AG04449 (cell line): ENCODE measurements around the gene TOMM7.

ENCODE experiments used
- CTCF ChIA-PET: fragments of 350-600 bp; formaldehyde crosslinking; extraction: SDS; loops from one replicate; lab custom pipeline; 2021; ENCODE audit warnings: antibody characterized with exemption; lab: Yijun Ruan, JAX
- POLR2A ChIA-PET: fragments of 400-600, 350-600 bp; formaldehyde crosslinking; extraction: SDS; loops from one replicate; lab custom pipeline; 2020; ENCODE audit warnings: antibody characterized with exemption, inconsistent platforms; lab: Yijun Ruan, JAX
- DNase-seq: peaks from one replicate; pipeline ENCODE4 v3.0.0-alpha.2; 2010; ENCODE audit warnings: low read depth, low spot score
- H3K4me3 ChIP-seq: 2 replicates; pipeline ENCODE4 v1.5.1; 2011; ENCODE audit warnings: low read depth, mild to moderate bottlenecking, control low read depth, low read length
- CTCF ChIP-seq: IDR thresholded peaks from one replicate; pipeline ENCODE4 v1.5.1; 2011; ENCODE audit warnings: mild to moderate bottlenecking, moderate library complexity, low read length, control low read depth, inconsistent platforms; ENCODE audit not compliant: insufficient read depth; ENCODE audit errors: missing control alignments

The TOMM7 gene

GRCh38 chr7:22824760-22825159 lies 2.1 kb upstream of the TOMM7 start:
- CTCF ChIA-PET = interaction anchor here (1.2 to 5.2 kb wide), 4 partner anchors 29 to 266 kb away, joined by 3 to 27 read pairs (median 16); no protein-coding TSS in a partner anchor
- POLR2A ChIA-PET = interaction anchor here (0.6 kb wide), 1 partner anchor 92 kb away, joined by 3 read pairs; no protein-coding TSS in a partner anchor
- DNase-seq = no peak
- no peak for TF ChIP-seq CTCF
- H3K4me3 ChIP-seq = no peak overlapping the region

GRCh38 chr7:22823142-22823497 lies 471 bp upstream of the TOMM7 start:
- peak overlapping the region; percentile 96 for H3K4me3 ChIP-seq
- DNase-seq = no peak
- TF ChIP-seq CTCF = no peak
- ChIA-PET CTCF (interaction anchor here (1.1 to 5.2 kb wide), 8 partner anchors 10 to 264 kb away, joined by 4 to 27 read pairs (median 6); no protein-coding TSS in a partner anchor), POLR2A (no interaction called here)

GRCh38 chr7:22821702-22822485 lies 755 bp downstream of the TOMM7 start:
- DNase-seq = no peak
- CTCF ChIA-PET = interaction anchor here (0.7 to 5.2 kb wide), 13 partner anchors 10 to 263 kb away, joined by 3 to 27 read pairs (median 4); no protein-coding TSS in a partner anchor
- no peak for TF ChIP-seq CTCF
- POLR2A ChIA-PET = interaction anchor here (2.1 to 2.8 kb wide), 2 partner anchors 11 to 261 kb away, joined by 6 to 11 read pairs; no protein-coding TSS in a partner anchor
- H3K4me3 ChIP-seq = peak overlapping the region; percentile 96

GRCh38 chr7:22819476-22819875 lies 3.2 kb downstream of the TOMM7 start:
- no peak for TF ChIP-seq CTCF
- DNase-seq = no peak
- ChIA-PET POLR2A (no interaction called here), CTCF (no interaction called here)
- H3K4me3 ChIP-seq = no peak overlapping the region

- no peak for DNase-seq
These were observed 8.1 kb downstream of the TOMM7 start for GRCh38 chr7:22814261-22815208.

More at GRCh38 chr7:22814261-22815208, 8.1 kb downstream of the TOMM7 start:
- CTCF ChIA-PET = no interaction called here
- H3K4me3 ChIP-seq = no peak overlapping the region
- no peak for TF ChIP-seq CTCF
- POLR2A ChIA-PET = no interaction called here
